ENCODE data around the gene NCKAP5L. TPM values are rescaled to one million over a fixed set of nuclear protein-coding genes. Genes with fewer than 3 reads are reported as not detected.
A peak's percentile ranks its signal among the peaks of the same experiment; 100 is the strongest.
"Not testable (repeated sequence)": the region's sequence is repeated elsewhere in the genome, so short reads cannot be mapped to it uniquely, and the experiment has no call there.

NCKAP5L gene, protein sequence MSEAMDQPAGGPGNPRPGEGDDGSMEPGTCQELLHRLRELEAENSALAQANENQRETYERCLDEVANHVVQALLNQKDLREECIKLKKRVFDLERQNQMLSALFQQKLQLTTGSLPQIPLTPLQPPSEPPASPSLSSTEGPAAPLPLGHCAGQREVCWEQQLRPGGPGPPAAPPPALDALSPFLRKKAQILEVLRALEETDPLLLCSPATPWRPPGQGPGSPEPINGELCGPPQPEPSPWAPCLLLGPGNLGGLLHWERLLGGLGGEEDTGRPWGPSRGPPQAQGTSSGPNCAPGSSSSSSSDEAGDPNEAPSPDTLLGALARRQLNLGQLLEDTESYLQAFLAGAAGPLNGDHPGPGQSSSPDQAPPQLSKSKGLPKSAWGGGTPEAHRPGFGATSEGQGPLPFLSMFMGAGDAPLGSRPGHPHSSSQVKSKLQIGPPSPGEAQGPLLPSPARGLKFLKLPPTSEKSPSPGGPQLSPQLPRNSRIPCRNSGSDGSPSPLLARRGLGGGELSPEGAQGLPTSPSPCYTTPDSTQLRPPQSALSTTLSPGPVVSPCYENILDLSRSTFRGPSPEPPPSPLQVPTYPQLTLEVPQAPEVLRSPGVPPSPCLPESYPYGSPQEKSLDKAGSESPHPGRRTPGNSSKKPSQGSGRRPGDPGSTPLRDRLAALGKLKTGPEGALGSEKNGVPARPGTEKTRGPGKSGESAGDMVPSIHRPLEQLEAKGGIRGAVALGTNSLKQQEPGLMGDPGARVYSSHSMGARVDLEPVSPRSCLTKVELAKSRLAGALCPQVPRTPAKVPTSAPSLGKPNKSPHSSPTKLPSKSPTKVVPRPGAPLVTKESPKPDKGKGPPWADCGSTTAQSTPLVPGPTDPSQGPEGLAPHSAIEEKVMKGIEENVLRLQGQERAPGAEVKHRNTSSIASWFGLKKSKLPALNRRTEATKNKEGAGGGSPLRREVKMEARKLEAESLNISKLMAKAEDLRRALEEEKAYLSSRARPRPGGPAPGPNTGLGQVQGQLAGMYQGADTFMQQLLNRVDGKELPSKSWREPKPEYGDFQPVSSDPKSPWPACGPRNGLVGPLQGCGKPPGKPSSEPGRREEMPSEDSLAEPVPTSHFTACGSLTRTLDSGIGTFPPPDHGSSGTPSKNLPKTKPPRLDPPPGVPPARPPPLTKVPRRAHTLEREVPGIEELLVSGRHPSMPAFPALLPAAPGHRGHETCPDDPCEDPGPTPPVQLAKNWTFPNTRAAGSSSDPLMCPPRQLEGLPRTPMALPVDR (N-terminal part only)
- 29.0 TPM for total RNA-seq
- long read RNA-seq, full-length matches to known transcripts = 4 of 41 reads
- long read RNA-seq, partial matches to known transcripts = 23 of 41 reads
- long read RNA-seq, other reads (novel, unspliced or antisense) = 14 of 41 reads

DNA sequence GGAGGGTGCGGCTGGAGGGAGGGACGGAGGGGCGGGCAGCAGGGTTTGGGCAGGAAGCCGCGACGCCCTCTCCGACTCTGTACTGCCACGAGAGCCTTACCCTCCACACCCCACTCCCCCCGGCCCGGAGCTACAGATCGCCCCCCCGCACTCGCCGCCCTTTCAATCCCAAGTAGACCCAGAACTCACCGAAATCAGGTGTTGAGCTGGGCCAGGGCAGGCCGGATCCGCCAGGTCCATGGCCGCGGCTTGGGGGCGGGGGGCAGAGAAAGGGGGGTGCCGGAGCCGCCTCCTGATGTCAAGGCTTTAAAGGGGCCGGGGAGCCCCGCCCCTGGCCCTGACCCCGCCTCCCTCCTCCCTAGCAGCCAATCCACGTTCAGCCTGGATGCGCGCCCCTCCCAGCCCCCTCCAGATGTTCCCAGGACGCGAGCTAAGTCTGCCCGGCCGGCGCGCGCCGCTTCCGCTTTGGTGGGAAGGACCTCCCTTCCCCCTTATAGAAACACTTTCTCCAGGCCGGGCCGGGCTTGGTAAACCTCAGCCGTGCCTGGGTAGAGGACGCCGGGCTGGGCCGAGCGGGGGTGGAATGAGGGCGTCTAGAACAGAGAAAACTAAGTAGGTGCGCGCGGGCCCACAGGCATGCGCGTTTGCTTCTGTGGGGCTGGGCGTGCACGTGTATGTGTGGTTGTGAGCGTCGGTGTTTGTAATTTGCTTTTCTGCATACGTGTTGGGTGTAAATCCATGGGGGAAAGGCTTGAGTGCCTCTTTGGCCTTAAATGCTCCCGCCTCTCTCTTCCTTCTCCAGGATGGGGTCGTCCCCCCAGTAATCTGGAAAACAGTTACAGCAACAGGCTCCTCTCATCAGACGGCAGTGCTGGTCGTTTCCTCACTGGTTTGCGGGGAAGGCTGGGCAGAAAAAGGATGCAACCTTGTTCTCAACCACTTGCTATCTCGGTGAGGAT, at the start of gene NCKAP5L:
Gene NCKAP5L, minus strand, starts transcription at position 281 of the 959 bp plus-strand sequence. CDS start 24,369 bp downstream, outside the sequence.
- DNase-seq = peak; percentile 99
- intact Hi-C loops (cut with DNase I) = no loop called here
- ATAC-seq (ENCODE audit: poor library complexity) = peak; percentile 96

DNA sequence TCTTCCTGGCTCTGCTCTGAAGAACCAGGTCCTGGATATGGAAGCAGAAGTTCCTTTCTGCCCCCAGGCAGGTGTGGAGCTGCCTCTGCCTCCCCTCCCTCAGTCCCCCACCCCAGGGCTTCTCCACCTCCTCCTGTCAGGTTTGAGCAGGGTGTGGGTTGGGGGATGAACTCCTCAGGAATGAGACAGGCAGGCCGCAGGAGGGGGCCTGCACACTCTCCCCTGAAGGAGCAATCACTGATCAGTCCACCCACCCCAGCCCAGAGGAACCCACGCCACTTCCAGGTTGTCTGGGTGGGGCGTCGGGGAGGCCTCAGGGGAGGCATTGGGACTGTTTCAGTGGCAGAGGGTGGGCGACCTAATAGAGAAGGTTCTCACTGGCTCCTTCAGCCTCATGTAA, 48.9 kb upstream of the NCKAP5L start:
- no peak for DNase-seq

DNA sequence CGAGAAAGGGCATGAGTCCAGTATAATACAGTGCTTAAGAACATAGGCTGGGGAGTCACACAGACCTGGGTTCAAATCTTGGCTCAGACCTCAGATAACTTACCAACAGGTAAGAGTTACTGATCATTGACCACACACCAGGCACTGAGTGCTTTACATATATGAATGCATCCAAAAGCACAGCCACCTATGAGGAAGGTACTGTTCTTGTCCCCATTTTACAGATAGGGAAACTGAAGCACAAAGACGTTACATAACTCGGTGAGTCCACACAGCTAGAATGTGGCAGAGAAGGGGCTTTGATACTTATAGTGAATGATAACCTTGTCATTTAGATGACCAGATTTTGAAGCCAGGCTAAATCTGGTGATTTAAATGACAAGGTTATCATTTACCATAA, 47.9 kb upstream of the NCKAP5L start:
- intact Hi-C loops (cut with DNase I) = no loop called here
- ATAC-seq (ENCODE audit: poor library complexity) (no peak), DNase-seq (no peak)

More for the DNA sequence above, 48.9 kb upstream of the NCKAP5L start:
- intact Hi-C loops (cut with DNase I) = no loop called here
- no peak for ATAC-seq (ENCODE audit: poor library complexity)

DNA sequence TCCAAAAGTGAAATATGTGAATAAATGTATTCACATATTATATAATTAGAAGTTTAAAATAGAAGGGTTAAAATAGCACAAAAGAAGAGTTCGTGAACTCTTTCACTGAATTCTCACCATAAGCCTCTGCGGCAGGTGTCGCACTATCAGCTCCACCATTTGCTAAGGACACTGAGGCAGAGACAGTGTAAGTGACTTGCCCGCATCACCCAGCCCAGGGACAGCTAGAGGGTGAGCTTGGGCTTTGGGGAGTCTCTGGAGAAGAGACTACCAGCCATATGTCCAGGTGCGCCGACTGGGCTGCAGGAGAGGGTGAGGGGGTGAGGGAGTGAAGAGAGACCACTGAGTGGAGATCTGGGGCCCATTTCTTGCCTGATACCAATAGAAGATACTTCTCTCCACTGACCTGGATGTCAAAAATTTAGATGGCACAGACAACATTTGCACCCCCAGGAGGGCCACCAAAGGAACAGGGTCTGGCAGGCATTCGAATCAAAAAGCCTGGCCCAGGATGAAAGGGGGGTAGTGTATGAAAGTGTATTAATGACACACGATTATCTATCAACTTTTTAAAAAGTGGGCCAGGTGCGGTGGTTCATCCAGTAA, 47.0 kb upstream of the NCKAP5L start:
- no peak for DNase-seq
- no peak for ATAC-seq (ENCODE audit: poor library complexity)
- intact Hi-C loops (cut with DNase I) = no loop called here

DNA sequence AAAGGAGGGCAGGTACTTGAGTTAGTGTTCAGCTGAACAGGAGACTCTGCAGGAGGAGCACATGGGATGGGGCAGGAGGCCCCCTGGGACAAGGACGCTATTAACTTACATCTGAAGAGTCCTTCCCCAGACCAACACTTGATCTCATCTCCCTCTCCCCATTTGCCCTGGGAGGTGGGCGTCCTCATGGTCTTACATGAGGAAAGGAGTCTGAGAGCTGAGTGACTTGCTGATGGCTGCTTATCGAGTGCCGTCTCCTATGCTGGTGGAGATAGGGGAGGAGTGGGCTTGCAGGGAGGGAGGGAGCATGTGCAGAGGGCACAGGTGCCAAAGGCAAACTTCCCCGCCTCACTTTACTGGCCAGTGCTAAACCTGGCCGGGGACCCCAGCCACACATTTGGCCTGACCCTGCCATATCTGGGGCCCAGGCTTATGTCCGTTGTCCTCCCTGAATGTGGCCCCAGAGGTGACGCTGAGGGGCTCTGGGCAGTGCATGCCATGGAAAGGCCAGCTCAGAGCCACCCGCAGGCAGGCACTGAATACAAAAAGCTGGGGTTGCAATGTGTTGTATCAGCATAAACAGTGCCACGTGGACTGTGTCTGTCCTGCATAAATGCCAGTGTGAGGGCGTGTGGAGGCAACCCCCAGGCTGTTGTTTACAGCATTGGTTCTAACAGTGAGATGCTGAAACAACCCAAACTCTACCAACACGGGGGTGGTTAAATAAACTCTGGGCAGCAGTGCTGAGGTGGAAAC, 46.1 kb upstream of the NCKAP5L start:
- ATAC-seq (ENCODE audit: poor library complexity) (no peak), DNase-seq (no peak)
- intact Hi-C loops (cut with DNase I) = no loop called here

DNA sequence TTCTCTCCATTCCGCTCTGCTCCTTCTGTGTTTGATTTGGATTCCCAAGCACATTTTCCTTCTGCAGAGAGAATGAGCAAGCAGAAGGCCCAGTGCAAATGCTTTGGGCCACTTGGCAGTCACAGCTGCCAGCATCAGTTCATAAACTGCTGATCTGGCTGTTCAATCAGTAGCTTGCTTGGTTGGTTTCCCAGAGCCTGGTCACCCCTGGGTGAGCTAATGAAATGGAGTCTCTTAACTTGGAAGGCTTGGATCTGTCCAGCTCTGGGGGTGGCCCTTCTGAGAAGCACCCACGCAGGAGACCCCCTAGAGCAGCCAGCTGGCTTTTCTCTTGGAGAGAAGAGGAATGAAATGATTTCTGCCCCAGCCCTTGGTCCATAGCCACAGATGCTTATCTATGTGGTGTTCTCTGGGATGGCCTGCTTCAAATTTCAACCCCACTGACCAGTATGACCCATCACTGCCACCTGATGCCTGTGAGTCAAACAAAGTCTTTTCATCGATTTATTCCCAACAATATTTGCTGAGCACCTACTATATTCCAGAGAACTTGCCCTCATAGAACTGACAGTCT, 45.2 kb upstream of the NCKAP5L start:
- intact Hi-C loops (cut with DNase I) = no loop called here
- ATAC-seq (ENCODE audit: poor library complexity) (no peak), DNase-seq (peak; percentile 74)

DNA sequence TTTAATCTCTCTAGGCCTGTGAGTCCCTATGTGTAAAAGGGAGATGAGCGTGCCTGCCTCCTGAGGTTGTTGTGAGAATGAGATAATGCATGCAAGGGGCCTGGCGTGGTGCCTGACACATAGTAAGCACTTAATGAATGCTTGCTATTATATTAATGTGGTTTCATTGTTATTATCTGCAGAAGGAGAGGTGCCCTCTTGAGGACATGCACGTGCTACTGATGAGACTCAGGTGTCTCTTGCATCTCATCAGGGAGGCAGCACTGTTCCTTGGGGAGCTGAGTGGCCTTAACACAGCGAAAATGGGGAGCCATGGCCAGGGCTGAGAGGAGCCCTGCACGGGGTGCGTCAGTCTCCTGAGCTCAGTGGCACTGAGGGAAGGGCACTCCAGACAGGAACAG, 44.6 kb upstream of the NCKAP5L start:
- no peak for DNase-seq
- intact Hi-C loops (cut with DNase I) = no loop called here

DNA sequence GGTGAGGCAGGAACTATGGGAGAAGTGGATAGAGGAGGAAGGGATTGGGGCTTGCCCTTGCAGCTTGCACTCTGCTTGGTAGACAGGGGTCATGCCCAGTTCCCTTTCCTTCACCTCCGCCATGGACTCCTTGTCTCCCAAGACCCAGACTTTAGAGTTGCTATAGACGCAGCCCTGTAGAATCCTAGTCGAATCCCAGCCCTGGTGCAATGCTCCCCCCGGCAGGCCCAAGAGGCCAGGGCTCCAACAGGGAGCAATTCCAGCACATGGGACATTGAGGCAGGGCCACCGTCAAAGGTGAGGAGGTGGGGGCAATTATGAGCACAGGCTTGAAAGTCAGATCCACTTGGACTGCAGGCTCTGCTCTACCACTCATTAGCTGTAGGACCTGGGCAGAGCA, 44.2 kb upstream of the NCKAP5L start:
- ATAC-seq (ENCODE audit: poor library complexity) (no peak), DNase-seq (no peak)
- intact Hi-C loops (cut with DNase I) = no loop called here

More for the DNA sequence above, 44.6 kb upstream of the NCKAP5L start:
- no peak for ATAC-seq (ENCODE audit: poor library complexity)

DNA sequence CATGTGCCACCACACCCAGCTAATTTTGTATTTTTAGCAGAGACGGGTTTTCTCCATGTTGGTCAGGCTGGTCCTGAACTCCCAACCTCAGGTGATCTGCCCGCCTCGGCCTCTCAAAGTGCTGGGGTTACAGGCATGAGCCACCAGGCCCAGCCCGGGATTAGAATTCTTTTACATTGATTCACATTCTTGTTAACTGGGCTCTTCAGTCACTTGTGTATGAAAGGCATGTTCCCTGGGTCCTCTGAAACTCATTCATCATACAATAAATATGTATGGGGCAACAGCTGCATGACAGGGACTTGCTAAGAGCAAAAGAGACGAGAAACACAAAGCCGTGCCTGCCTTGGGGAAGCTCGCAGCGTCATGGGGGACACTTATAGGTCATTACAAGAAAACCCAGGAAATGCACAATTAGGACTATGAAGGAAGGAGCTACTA, 43.6 kb upstream of the NCKAP5L start:
- ATAC-seq (ENCODE audit: poor library complexity); intact Hi-C loops (cut with DNase I); DNase-seq: not testable (repeated sequence)

DNA sequence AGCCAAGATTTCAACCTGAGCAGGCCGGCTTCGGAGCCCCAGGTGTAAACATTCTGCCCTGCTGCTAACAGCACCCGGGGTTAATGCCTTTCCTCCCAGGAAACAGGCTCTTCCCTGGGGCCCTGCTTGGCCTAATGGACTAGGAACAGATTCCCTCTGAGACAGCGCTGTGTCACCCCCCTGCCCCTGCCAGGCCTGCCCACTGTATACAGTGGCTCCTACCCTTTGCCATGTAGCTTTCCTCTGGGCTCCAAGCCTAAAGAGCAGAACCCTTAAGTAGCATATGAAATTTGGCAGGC, 43.0 kb upstream of the NCKAP5L start:
- intact Hi-C loops (cut with DNase I) = no loop called here
- no peak for ATAC-seq (ENCODE audit: poor library complexity)

DNA sequence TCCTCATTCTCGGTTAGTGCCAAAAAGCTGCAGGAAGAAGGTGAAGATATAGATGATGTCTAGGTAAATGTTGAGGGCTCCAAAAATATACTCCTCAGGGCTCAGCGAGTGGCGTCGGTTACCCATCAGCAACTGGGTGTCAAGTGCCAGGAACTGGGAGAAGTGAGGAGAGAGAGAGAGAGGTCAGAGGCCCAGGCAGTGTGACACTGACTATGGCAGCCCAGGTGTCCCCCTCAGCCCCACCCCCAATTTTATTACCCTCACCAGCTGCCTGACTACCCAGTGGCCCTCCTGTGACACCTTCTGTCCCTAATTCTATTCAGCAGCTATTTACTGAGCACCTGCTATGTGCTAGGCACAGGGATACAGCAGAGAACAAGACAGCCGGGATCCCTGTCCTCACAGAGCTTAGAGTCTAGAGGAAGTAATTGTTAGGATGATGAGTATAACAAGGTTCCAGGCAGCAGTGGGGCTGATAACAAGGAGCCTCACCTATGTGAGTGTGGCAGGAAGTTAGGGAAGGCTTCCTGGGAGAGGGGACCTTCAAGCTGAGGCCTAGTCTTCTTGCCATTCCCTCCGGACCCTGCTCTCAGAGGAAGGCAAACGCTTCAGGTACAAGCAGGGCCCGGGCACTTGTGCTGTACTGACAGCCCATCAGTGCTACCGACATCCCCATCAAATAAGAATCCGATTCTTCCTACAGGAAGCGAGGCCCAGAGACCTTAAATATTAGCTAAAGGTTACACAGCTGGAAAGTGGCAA, 42.5 kb upstream of the NCKAP5L start:
- no peak for ATAC-seq (ENCODE audit: poor library complexity)
- intact Hi-C loops (cut with DNase I) = no loop called here
- DNase-seq = no peak

More for the DNA sequence above, 43.0 kb upstream of the NCKAP5L start:
- no peak for DNase-seq

DNA sequence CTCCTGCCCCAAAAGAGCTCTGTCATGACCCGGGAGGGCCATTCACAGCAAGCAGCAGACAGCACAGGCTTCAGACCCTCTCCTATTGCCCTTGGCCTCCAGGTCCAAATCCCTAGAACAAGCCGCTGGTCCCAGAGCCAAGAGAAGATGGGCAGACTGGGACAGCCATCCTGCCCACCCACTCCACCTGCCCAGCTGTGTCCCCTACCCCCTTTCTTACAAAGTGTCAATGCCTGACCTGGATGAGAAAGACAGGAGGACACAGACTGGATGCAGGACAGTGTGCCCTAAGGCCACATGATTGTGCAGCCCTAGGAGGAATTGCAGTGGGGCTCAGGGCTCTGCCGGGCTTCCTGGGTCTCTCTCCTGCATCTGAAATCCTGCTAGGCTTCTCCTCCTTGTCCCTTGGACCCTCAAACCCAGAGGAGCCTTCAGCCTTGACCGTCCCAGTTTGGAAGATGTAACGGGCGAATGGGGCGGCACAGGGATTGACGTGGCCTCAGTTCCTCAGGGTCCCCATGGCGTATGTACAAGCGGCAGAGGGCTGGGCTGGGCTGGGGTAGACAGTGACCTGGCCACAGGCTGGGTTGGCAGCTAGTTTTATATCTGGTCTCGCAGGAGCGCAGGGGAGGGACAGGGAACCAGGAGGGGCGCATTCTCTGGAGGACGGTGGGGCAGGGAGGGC, 41.7 kb upstream of the NCKAP5L start:
- intact Hi-C loops (cut with DNase I) = loop anchor here (5.0 to 10.0 kb wide), 2 partner anchors 75 to 202 kb away; no protein-coding TSS in a partner anchor
- ATAC-seq (ENCODE audit: poor library complexity) (peak; percentile 0), DNase-seq (no peak)

DNA sequence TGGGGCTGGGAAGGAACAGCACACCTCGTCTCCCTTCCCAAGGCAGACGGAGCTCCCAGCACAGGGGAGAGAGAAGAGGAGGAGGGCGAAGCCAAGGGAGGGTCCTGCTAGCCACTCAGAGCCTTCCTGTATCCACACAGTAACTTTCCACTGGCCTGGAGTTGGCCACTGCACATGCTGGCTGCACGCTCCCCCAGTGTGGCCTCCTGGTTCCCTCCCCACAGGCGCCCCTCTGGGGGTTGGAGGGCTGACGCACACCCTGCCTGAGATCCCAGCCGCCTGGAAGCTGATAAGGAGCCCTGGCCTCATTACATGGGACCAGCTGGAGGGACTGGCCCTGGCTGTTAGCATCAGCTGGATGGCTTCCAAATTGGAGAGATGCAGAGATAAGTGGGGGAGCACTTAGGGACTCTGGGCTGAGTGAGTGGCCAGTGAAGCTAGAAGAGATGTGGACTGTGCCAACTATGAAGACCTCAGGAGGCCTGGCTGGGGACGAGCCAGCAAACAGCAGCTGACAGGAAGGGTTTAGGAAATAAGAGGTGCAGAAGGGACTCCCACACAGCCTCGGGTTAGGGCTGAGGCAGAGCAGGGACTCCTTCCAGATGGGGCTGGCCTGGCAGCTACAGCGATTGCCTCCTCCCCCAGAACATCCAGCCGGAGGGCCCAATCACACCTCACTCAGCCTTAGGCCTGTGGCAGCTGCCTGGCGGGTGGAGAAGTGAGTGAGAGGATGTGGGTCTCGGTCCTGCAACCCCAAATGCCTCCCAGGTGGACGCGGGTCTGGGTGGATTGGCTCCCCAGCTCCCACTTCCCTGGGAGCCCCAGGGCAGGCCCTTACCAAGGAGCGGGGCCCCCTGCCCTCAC, 41.0 kb upstream of the NCKAP5L start:
- DNase-seq (peak; percentile 95), ATAC-seq (ENCODE audit: poor library complexity) (peak; percentile 86)
- intact Hi-C loops (cut with DNase I) = loop anchor here (5.0 to 10.0 kb wide), 2 partner anchors 76 to 203 kb away; no protein-coding TSS in a partner anchor

DNA sequence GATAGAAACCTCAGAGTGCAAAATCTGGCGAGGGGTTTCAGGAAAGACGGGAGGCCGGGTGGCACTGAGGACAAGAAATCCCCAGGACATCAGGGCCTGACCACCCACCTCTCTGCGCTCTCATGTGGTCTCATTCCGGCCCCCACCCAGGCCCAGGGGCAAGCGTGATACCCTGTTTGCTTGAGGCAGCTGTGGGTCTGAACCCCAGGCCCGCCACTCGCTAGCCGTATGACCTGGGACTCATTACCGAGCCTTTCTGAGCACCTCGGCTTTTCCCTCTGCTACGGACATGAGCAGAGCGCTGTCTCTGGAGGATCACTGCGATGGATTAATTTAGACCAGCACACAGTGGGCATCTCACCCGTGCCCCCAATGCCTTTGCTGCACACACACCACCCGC, 40.2 kb upstream of the NCKAP5L start:
- peak; percentile 1 for ATAC-seq (ENCODE audit: poor library complexity)
- DNase-seq = no peak
- intact Hi-C loops (cut with DNase I) = loop anchor here (5.0 to 10.0 kb wide), 2 partner anchors 76 to 204 kb away; no protein-coding TSS in a partner anchor

All from Right ventricle myocardium superior (tissue), 1 donor.